GM18517 (cell line): ENCODE measurements around the gene KAT7.

ENCODE experiments used
- ATAC-seq: cut with Tn5 transposase; IDR thresholded peaks from one replicate; pipeline ENCODE4 v1.9.1; 2021; ENCODE audit warnings: mild to moderate bottlenecking, moderate library complexity; ENCODE audit not compliant: unreplicated experiment

KAT7 gene

DNA sequence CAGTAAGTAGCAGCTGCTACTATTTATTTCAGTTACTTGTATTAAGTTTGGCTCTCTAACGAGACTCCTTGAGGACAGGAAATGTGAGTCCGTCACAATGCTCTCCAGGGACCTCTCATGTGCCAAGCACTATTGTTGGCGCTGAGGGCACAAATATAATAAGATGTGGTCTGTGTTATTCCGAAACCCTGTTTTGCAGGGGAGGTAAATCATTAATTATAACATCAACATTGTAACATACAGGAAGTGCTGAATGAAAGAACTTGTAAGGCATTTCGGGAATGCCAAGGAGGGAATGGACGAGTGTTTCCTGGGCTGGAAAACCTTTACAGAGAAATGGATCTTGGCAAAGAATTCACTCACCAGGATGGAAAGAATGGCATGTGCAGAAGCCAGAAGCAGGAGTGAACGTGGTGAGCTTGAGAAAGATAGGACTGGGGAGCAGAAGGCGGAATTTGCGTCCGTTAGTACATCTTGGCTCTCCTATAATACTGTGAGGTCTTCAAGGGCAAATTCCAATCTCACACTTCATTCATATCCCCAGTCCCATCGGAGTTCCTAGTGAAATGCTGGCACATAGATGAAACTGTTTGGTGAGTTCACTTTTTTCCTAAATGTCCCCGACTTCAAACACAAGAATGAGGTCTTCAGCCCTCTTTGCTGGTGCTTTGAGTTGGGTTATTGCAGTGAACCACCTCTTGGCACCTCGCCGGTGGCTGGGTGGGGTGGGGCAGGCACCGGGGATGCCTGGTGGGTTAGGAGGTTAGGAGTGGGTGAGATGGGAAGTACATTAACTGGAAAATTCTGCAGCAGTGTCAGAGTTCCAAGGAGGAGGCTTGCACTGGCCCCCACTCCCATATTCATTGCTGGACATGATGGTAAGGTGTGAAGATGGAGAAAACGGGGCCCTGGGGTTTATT is 47.9 kb downstream of the KAT7 start:
- no peak for ATAC-seq

DNA sequence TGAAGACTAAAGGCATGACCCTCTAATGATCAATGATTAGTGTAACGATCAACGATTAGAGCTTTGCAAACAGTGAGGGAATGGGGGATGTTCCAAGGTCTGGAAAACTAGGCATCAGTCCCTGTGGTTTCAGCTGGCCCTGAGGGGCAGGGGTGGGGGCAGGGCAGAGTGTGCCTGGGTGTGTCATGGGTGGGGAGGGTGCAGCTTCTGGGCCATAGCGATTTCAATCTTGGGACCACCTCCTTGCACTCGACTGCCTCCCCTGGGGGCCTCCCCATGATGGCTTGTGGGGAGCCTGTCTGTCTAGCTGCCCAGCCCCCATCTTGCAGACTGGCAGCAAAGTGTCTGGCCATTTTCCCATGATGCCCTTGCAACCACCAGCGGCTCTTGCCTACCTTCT is 51.0 kb downstream of the KAT7 start:
- no peak for ATAC-seq

DNA sequence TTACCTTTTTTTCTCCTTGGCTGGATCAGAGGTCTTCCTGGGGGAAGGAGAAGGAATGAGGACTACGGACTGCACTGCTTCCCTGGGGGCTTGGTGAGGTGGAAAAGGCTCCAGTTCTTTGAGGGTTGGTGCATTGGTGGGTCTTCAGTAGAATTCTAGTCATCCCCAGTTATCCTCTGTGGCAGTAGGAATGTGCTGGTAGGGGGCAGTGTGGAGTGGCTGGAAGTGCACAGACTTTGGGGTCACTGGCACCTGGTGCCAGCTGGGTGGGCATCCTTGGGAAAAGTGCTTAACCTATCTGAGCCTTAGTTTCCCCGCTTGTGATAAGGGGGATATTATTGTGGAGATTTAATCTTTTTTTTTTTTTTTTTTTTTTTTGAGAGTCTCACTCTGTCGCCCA is 53.1 kb downstream of the KAT7 start:
- no peak for ATAC-seq

DNA sequence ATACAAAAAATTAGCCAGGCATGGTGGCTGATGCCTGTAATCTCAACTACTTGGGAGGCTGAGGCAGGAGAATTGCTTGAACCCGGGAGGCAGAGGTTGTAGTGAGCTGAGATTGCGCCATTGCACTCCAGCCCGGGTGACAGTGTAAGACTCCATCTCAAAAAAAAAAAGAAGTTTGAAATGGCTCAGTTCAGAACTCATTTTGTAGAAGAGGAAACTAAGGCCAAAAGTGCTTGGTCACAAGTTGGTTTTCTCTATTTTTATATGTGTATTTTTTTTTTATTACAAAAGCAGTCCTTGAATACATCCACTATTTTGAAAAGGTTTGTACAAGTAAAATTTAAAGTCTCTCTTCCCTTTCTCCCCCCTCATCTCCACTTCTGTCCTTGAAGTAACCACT is 53.9 kb downstream of the KAT7 start:
- ATAC-seq: no peak

DNA sequence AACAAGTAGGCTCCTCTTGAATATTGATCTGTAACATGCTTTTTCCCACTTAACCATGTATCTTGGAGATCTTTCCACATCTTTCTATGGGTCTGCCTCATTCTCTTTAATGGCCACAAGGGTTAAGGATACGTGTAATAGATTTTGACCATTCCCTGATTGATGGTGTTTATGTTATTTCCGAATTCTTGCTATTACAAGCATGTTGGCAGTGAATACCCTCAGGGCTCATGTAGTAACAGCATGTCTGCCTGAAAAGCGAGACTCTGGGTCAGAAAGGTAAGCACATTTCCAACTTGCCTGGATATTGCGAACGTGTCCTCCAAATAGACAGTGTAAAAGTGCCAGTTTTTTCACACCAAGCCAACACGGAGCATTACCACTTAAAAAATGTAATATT is 54.4 kb downstream of the KAT7 start:
- ATAC-seq: no peak

DNA sequence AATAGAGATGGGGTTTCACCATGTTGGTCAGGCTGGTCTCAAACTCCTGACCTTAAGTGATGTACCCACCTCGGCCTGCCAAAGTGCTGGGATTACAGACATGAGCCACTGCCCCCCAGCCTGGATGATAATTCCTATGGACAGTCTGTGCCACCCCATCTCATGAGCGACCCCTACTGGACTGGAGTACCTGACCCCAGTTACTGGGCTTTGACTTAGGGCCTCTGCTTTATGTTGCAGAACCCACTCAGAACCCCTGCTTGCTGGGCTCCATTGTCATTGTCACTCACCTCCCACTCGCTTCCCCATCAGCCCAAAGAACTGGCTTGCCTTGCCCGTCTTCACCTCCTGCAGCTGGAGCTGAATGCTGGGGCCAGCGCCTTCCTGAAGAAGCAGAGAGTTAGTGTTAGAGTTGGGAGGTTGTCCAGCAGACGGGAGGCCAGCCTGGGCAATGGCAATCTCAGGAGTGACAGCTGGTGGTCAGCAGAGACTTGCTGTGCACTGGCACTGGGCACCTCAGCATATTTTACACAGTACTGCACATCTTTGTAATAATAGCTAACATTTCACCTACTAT is 55.4 kb downstream of the KAT7 start:
- ATAC-seq: no peak

DNA sequence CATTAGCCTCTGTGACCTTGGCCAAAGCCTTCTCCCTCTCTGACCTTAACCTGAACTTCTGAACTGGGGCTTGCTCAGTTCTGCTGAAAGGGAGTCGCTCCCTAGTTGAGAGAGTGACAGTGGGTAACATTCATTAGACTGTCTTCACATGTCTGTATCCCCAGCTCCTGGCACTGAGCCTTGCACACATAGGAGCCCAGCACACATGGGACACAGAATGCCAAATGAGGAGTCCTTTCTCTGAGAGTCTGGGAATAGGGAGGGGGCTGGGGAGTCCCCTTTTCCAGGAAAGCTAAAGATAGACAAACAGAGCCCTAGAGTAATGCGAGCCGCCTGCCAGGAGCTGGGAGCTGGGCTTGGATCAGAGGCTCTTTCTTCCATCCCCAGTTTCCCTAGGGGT is 56.8 kb downstream of the KAT7 start:
- ATAC-seq: no peak

DNA sequence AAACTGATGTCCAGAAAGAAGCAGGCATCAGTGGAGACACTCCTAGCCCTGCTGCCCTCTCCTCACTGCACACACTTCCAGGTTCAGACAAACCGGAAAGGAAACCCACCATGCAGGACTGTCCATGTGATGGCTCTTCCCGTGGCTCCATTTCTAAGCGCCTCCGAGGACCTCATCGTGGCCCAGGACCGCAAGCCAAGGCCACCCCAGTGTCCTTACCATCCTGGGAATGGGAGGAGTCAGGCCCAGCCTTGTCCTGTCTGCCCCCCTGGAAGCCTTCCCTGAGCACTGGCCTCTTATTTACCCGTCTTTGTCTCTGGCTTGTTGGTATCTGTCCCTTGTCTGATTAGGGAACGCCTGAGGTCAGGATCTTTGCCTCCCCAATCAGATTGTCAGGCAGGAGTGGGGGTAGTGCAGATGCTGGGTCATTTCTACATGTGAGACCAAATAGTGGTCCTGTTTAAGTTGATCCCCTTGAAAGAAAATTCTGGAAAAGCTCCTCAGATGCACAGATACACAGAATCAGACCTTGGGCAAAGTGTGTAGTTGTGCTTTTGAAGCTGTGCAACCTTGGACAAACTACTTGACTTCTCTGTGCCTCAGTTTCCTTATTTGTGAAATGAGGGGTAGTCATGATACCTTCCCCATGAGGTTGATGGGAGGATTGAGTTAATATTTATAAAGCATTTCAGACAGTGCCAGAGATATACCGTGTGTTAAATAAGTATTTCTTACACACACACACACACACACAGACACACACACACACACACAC is 58.6 kb downstream of the KAT7 start:
- ATAC-seq: no peak

DNA sequence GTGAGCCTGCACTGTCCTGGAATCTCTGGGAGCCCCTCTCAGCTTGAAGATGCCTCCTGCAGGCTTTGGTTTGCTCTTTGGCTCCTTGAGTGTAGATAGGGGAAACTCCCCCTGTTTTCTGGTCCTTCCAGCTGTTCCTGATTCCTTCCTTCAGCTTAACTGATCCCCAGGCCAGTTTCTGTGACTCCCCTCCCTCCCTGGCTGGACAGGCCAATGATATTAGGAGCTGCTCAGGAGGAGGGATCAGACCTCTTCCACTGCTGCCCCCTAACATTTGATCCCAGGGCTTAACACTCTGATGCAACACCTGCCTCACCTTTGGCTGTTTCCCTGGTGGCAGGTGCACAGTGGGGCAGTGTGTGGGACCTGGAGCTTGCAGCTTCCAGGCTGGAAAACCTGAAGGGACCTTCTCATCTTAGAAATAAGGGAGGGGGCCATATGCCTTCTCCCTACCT is 59.6 kb downstream of the KAT7 start, which contains the start of gene TAC4:
Gene TAC4, minus strand, starts transcription at position 51 of the 455 bp plus-strand sequence. CDS start 52 bp downstream, outside the sequence.
- no peak for ATAC-seq

DNA sequence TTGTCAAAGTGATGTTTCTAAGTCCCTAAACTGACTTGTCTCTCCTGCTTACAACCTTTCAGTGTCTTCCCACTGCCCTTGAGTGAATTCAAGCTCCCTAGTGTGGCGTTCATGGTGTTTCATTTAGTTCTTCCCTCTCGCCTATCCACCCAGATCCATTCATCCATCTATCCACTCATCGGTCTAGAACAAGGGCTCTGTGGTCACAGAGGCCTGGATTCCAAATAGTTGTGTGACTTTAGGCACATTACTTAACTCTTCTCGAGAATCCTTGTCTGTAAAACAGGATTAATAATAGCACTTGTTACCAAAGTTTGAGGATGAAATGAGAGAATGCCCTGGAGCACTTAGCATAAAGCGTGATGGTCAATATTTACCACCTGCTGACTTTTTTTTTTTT is 60.3 kb downstream of the KAT7 start:
- no peak for ATAC-seq

DNA sequence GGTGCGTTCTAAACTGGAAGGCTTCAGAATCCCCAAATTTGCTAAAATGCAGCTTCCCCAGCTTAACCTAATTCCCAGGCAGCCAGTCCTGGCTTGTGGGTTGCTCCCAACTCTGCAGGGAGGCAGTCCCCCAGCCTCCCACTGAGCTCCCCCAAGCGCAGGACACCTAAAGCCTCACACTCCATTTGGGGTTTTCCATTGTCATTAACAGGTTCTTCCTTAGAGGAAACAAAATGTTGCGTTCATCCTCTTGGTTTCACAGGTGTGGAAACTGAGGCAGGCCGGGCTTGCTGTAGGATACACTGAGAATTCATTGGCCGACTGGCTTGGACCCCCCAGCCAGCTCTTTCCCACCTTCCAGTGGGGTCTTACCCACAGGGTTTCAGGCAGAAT is 61.7 kb downstream of the KAT7 start:
- no peak for ATAC-seq

DNA sequence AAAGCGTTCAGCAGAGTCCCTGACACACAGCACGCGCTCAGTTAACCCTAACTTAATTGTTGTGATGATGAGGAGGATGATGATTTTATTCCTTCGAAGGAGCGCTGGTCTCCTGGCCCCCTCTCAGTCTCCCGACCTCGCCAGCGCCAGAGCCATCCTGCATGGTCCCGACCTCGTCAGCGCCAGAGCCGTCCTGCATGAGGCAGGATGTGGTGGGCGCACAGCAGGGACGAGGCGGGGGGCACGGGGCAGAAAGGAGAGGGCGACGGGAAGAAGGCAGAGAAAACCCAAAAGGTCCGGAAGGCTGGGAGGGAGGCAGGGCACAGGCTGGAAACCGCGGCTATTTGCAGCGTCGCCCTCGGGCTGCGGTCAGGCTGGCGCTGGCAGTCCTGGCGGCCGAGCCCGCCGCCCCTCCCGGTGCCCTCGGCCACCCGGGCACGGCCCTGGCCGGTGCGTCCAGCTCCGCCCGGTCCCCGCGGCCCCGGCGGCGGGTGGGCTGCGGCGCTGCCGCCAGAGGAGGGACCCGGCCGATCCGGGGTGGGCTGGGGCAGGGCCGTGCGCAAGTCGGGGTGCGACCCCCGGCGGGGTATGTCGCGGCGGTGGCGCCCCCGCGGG is 62.4 kb downstream of the KAT7 start:
- no peak for ATAC-seq

DNA sequence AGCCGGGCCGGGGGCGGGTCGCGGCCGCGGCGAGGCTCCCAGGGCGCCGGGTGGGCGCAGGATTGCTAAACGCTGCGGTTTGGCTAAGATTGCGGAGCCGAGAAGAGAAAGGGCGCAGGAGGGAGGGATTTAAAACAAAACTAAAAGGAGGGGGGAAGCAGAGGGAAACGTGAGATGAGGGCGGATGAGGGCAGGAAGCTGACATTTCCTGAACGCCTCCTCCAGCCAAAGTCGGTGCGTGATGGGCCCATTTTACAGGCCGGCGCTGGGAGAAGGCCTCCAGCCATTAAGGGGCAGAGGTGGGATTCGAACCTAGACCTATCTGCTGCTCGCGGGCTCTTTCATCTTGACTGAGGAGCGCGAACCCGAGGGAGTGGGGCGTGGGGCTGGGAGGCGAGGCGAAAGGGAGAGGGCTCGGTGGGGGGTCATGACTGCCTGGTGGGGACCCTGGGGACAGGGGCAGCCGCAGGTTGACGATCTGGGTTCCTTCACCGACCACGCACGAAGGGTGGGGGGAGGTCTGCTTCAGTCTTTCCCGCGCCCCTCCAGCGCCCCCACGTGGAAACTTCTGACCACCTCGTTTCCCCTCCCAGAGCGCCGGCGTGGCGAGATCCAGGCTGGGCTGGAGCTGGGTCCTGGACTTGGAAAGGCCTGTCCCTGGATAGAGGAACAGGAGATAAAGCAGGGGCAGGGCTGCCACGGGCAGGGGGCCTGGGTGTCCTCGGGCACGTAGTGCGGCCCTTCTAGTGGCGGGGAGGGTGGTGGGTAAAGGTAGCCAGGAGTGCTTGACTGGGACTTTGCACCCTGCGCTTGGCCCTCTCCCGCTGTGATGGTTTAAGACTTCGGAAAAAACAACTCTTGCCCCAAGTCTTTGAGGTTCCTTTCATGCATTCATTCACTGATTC is 63.2 kb downstream of the KAT7 start:
- ATAC-seq: no peak

DNA sequence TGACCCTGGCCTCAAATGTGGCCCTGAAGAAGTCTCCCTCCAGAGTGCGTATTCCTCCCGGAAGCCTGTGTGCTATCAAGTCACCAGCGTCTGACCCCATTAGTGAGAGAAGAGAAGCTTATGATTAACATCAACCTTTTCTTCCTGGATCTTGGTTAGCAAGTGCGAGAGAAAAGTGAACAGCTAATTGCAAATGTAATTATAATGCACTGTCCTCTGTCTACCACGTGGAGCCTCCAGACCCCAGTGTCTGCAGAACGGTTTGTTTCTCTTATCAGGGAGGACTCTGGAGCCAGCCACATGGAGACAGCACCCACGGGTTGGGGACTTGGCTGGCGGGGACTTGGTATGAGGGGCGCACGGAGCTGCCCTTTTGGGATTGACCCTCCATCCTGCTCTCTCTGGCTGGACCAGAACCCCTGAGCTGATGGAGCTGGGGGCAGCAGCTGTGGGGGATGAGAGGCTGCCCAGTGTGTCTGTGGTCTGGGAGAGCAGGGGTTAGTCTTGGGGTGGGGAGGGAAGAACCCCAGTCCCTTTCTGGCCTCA is 65.1 kb downstream of the KAT7 start:
- no peak for ATAC-seq

DNA sequence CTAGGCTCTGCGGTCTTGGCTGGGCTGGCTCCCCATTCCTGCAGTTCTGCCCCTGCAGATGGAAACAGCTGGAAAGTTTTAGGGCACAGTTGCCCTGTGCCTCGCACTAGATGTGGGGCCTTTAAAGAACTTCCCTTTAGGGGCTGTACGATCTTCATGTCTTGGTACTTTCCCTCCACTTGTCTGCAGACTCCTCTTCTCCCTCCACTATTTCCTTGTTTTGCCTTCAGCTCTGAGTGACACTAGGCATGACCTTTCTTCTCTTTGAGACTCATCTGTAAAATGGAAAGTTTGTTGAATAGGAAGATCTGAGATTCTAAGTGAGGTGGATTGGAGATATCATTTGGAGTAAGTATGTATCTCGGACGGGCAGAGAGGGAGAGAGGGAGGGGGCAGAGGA is 65.6 kb downstream of the KAT7 start:
- no peak for ATAC-seq

DNA sequence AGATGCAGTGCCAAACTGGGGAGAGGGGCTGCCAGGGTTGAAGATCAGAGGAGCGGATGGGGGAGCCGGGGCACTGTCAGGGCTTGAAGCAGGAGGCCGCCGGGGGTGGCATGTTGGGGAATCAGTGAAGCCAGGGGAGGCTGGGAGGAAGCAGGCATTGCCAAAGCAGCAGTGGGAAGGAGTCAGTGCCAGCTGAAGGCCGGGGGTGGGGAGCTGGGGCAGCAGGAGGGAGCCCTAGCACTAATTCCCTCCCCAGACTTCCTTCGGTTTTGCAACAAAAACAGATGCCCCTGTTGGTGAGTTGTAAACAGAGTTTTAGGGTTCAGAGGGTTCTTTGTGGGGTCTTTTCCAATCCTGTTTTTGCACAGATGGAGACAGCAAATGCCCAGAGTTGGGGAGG is 70.3 kb downstream of the KAT7 start:
- ATAC-seq: no peak

DNA sequence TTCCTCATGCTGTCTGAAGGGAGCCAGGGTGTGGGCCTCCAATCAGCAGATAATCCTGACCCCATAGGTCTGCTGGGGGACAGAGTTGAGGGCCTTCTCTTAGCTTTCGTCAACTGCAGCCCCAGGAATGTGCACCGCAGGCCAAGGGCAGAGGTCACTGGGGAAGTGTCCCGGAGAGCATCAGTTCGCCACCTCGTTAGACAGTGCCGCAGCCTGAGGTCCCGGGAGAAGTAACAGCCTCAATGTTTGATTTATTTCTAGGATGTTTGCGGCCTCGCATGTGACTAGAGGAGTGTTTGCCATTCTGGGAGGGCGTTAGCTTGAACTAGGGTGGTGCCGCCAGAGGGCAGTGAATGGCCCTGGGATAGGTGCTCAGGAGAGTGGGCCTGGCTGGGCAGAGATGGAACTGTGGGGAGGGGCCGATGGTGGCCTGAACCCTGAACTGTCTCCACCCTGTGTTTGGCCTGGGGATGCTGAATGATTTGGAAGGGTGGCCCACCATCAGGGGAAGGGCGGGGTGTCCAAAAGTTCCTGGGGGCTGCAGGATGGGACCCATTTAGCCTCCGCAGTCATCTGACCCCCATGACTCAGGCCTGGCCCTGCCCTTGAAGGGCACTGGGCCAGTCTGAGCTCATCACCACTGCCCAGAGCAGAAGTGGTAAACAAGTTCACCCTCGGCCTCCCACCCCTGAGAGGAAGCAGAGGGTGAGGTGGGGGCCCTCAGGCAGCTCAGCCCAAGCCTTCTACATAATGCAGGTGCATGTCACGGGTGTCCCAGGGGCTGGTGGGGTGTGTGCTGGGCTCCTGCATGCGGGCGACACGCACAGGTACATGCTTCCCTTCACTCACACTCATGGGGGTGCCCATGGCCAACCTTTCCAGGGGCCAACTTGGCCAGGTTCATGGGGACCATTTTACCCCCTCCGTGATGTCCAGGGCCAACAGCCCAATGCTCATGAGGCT is 71.8 kb downstream of the KAT7 start:
- no peak for ATAC-seq

DNA sequence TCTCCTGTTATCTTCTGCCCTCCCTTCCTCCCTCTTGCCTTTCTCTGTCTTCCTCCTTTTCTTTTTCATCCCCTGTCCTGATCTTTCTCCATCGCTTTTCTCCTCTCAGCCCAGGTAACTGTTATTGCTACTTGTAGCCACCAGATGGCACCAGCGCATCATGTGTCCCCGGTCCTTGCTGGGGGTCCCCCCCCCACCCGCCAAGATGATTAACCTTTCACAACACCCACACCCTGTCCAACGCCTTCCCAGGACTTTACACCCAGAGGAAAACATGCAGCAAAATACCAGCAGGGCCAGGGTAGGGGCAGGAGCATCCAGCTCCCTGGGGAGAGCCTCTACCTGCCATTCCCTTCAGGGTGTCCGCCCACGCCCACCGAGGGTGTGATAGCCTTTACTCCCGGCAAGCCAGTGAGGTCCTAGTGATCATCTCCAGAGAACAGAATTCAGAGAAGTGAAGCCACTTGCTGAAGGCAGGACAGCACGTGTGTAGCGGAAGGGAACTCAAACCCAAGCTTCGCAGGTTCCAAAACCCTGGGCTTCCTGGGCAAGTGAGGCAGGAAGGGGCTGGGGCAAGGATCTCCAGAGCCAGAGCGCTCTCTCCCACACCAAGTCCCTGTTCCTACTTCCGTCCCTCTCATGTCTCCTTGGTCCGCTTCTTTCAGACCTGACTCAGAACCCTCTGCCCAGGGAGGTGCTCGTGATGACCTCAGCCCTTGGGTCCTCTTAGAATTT is 72.8 kb downstream of the KAT7 start:
- ATAC-seq: no peak
